K562 (cell line): ENCODE results near the gene ITPR2. TPM values are rescaled to one million over a fixed set of nuclear protein-coding genes. Genes with fewer than 3 reads are reported as not detected.
A peak's percentile ranks its signal among the peaks of the same experiment; 100 is the strongest.

Experiments used
- ATAC-seq: fragments of 200-7000 bp; cut with Tn5 transposase; 3 replicates; pipeline ENCODE4 v1.9.1; 2020; ENCODE audit warnings: moderate library complexity
- BruUV-seq: library from RNA; stranded (reverse); fragments of 400-500 nt; replicated peaks from 2 replicates; lab custom pipeline; 2021; lab: Mats Ljungman, UMichigan
- CTCF ChIA-PET: fragments of 300-600 bp; formaldehyde crosslinking; extraction: SDS; loops from one replicate; lab custom pipeline; 2021; ENCODE audit warnings: low intra/inter-chr PET ratio; lab: Yijun Ruan, JAX
- POLR2A ChIA-PET: fragments of 300-600, 350-650 bp; sonication (Branson Sonifier 250); formaldehyde crosslinking; extraction: SDS; loops from one replicate; lab custom pipeline; 2021; ENCODE audit warnings: antibody characterized with exemption, inconsistent platforms; lab: Yijun Ruan, JAX
- DNase-seq, 4 experiments: peaks; one replicate each; pipeline versions ENCODE4 v3.0.0 to v3.0.0-alpha.2; 2011 to 2018; ENCODE audit warnings: low spot score in 3 of 4, mixed read lengths in 3 of 4; ENCODE audit errors: extremely low read depth in 1 of 4
- FAIRE-seq: peaks from 2 replicates; lab custom pipeline; 2011; peaks lifted over from hg19 to GRCh38; lab: Jason Lieb, UNC
- H2AFZ ChIP-seq: 2 replicates; pipeline ENCODE4 v1.6.0; 2011; ENCODE audit warnings: low read depth, low read length, control low read depth, inconsistent platforms
- H3K27ac ChIP-seq: fragments of 200-600 bp; 3 replicates; pipeline ENCODE4 v1.8.0; 2011; ENCODE audit warnings: low read depth, mild to moderate bottlenecking, control low read depth, inconsistent platforms, low read length, moderate library complexity, mixed read lengths; ENCODE audit errors: extremely low read depth
- H3K27me3 ChIP-seq, 2 experiments: fragments of 300-600 bp in 1 of 2; 2 replicates in 1 of 2; 3 replicates in 1 of 2; pipeline versions ENCODE4 v1.6.0 to v1.8.0; 2011; ENCODE audit warnings: inconsistent platforms in 2 of 2, low read length in 2 of 2, mild to moderate bottlenecking in 1 of 2, mixed read lengths in 1 of 2, moderate library complexity in 1 of 2; ENCODE audit not compliant: control insufficient read depth in 2 of 2, insufficient read depth in 2 of 2
- H3K36me3 ChIP-seq: fragments of 300-600 bp; 3 replicates; pipeline ENCODE4 v1.8.0; 2011; ENCODE audit warnings: mild to moderate bottlenecking, low read length, inconsistent platforms; ENCODE audit not compliant: control insufficient read depth, insufficient read depth
- H3K4me1 ChIP-seq, 2 experiments: fragments of 200-600 bp in 1 of 2; replicated peaks in 1 of 2; 2 replicates in 1 of 2; 3 replicates in 1 of 2; pipeline versions ENCODE4 v1.5.1 to v1.8.0; 2011; ENCODE audit warnings: inconsistent platforms in 2 of 2, low read length in 2 of 2, mild to moderate bottlenecking in 1 of 2, mixed read lengths in 1 of 2, moderate library complexity in 1 of 2; ENCODE audit not compliant: control insufficient read depth in 2 of 2, insufficient read depth in 2 of 2
- H3K4me2 ChIP-seq: 2 replicates; pipeline ENCODE4 v1.6.1; 2011; ENCODE audit warnings: low read length, control low read depth, inconsistent platforms, mixed read lengths; ENCODE audit not compliant: insufficient read depth
- H3K4me3 ChIP-seq: fragments of 200-600 bp; sonication (generic), shearing (Covaris generic); 2 replicates; pipeline ENCODE4 v1.5.1; 2016; ENCODE audit warnings: control low read depth, inconsistent platforms
- H3K79me2 ChIP-seq: fragments of 200-600 bp; 3 replicates; pipeline ENCODE4 v1.8.0; 2011; ENCODE audit warnings: low read length, inconsistent platforms; ENCODE audit not compliant: control insufficient read depth, insufficient read depth
- H3K9ac ChIP-seq, 2 experiments: 2 replicates each; pipeline versions ENCODE4 v1.6.0 to v1.6.1; 2011; ENCODE audit warnings: low read depth in 2 of 2, low read length in 2 of 2, control low read depth in 1 of 2, inconsistent platforms in 1 of 2, mild to moderate bottlenecking in 1 of 2, mixed read lengths in 1 of 2; ENCODE audit not compliant: insufficient read depth in 1 of 2
- H3K9me1 ChIP-seq: one replicate; pipeline ENCODE4 v1.6.0; 2011; ENCODE audit warnings: inconsistent platforms, mild to moderate bottlenecking, low read length, moderate library complexity; ENCODE audit not compliant: control insufficient read depth, insufficient read depth
- H3K9me3 ChIP-seq: replicated peaks from 2 replicates; pipeline ENCODE4 v1.5.1; 2011; ENCODE audit warnings: low read depth, low read length, inconsistent platforms; ENCODE audit not compliant: control insufficient read depth, insufficient read depth
- H4K20me1 ChIP-seq: replicated peaks from 2 replicates; pipeline ENCODE4 v1.6.1; 2011; ENCODE audit warnings: low read length, inconsistent platforms, mixed read lengths; ENCODE audit not compliant: control insufficient read depth, insufficient read depth
- CUX1 ChIP-seq: fragments of 200-800 bp; sonication (Bioruptor generic); IDR thresholded peaks from 2 replicates; pipeline ENCODE4 v1.6.1; 2016; ENCODE audit warnings: missing genetic modification characterization, missing compliant biosample characterization
- FOSL1 ChIP-seq: fragments of 200-800 bp; sonication (Bioruptor generic); conservative IDR thresholded peaks from 2 replicates; pipeline ENCODE4 v1.6.1; 2016; ENCODE audit warnings: missing genetic modification characterization, missing compliant biosample characterization
- SETDB1 ChIP-seq: IDR thresholded peaks from one replicate; pipeline ENCODE4 v1.6.1; 2012; ENCODE audit warnings: low read length, control low read depth, inconsistent platforms
- WGBS: fragments of 100-300 bp; shearing (Covaris generic); methylation state at CpG from one replicate; pipeline ENCODE4 v1.1.6; 2016; ENCODE audit warnings: low coverage, mixed read lengths; ENCODE audit not compliant: insufficient coverage; ENCODE audit errors: missing lambda C conversion rate; 5-methylcytosine and 5-hydroxymethylcytosine counted together
- in situ Hi-C: fragments of 300-500 bp; cut with MboI; formaldehyde crosslinking; loops from 4 replicates; pipeline ENCODE4 v1.15.0; 2018; ENCODE audit warnings: inconsistent platforms, mixed read lengths
- intact Hi-C: fragments of 100-400 bp; cut with micrococcal nuclease; formaldehyde crosslinking; loops from 2 replicates; pipeline ENCODE4 v1.14.2; 2022
- polyA plus RNA-seq, 8 experiments: library from polyadenylated mRNA; depleted of rRNA in 4 of 8; stranded (reverse) in 5 of 8; unstranded in 3 of 8; fragments of >200 nt; fragmentation: Nextera tagmentation in 2 of 8; fragmentation: Illumina TruSeq in 1 of 8; extraction: Ambion mirVana in 2 of 8; extraction: Trizol in 1 of 8; gene quantifications; 2 replicates each; pipeline versions ENCODE4 v1.2.1 to v1.2.3, GENCODE V29; 2011 to 2014; ENCODE audit warnings: inconsistent platforms in 1 of 8, missing spikeins in 1 of 8
- total RNA-seq, 7 experiments: library from RNA; depleted of rRNA in 6 of 7; stranded (reverse); fragments of >200 nt in 6 of 7; fragmentation: Illumina TruSeq in 2 of 7; extraction: Trizol in 2 of 7; gene quantifications; 2 replicates each; pipeline versions ENCODE4 v1.2.1 to v1.2.3, GENCODE V29; 2011 to 2021; ENCODE audit warnings: low replicate concordance in 1 of 7

ITPR2 gene
- total and polyA plus RNA-seq, 9 of the 15 experiments (the other 6 are each of a cell fraction or from before 2014, with no cell fraction given), result 0.21 to 3.3 (median 0.95) TPM

GRCh38 chr12:26564391-26564790 is 268.6 kb downstream of the ITPR2 start:
- DNase-seq (no peak), FAIRE-seq (no peak), ATAC-seq (no peak)
- H3K4me1 ChIP-seq, result no peaks in the 10 kb centered on the region
- H3K27ac ChIP-seq, result no peak overlapping the region
- ChIA-PET POLR2A (no interaction called here), CTCF (no interaction called here)
- H3K4me3 ChIP-seq, result no peak overlapping the region
- H3K36me3 ChIP-seq, result no peaks in the 10 kb centered on the region
- H4K20me1 ChIP-seq, result no peaks in the 10 kb centered on the region
- WGBS, result 1% methylated on average over 5 of the region's 5 CpGs
- intact Hi-C loops, result no loop called here
- H3K9ac ChIP-seq, result no peak overlapping the region
- H3K4me2 ChIP-seq, result no peak overlapping the region
- H3K9me1 ChIP-seq, result no peaks in the 10 kb centered on the region
- in situ Hi-C loops, result no loop called here
- no peaks in the 10 kb centered on the region for H3K27me3 ChIP-seq
- no peaks in the 10 kb centered on the region for H3K79me2 ChIP-seq
- no peak for TF ChIP-seq CUX1 (CRISPR knock-in tag)
- TF ChIP-seq FOSL1, result 0 out of 2 replicates have a peak, but pooled peaks have one; percentile 24
- TF ChIP-seq SETDB1, result no peak
- no peaks in the 10 kb centered on the region for H3K9me3 ChIP-seq
- no TSS peak for BruUV-seq
- H2AFZ ChIP-seq, result no peak overlapping the region
